GM23338 (cell line): Measurements from ENCODE around the gene HPX. TPM values are rescaled to one million over a fixed set of nuclear protein-coding genes. Genes with fewer than 3 reads are reported as not detected.

Experiments used
- ATAC-seq: fragments of 200-7000 bp; cut with Tn5 transposase; 3 replicates; pipeline ENCODE4 v1.9.1; 2020
- DNase-seq: peaks from one replicate; pipeline ENCODE4 v3.0.0-alpha.2; 2015; ENCODE audit warnings: low spot score
- H2AFZ ChIP-seq: fragments of 200-600 bp; sonication (generic); 2 replicates; pipeline ENCODE4 v1.8.0; 2016; ENCODE audit warnings: antibody characterized with exemption, mild to moderate bottlenecking, moderate library complexity
- H3F3A ChIP-seq: fragments of 200-600 bp; sonication (generic); replicated peaks from 2 replicates; pipeline ENCODE4 v1.8.0; 2017; ENCODE audit warnings: antibody characterized with exemption, mixed run types, low read depth
- H3K27ac ChIP-seq: fragments of 200-600 bp; sonication (generic); 2 replicates; pipeline ENCODE4 v1.6.1; 2016; ENCODE audit warnings: low read depth
- H3K27me3 ChIP-seq: fragments of 200-600 bp; sonication (generic); 2 replicates; pipeline ENCODE4 v1.8.0; 2016; ENCODE audit warnings: mild to moderate bottlenecking, mixed run types, moderate library complexity; ENCODE audit not compliant: insufficient read depth
- H3K36me3 ChIP-seq: fragments of 200-600 bp; sonication (generic); 2 replicates; pipeline ENCODE4 v1.8.0; 2016; ENCODE audit warnings: mild to moderate bottlenecking; ENCODE audit not compliant: insufficient read depth
- H3K4me1 ChIP-seq: fragments of 200-600 bp; sonication (generic); 2 replicates; pipeline ENCODE4 v1.8.0; 2016; ENCODE audit warnings: mild to moderate bottlenecking, moderate library complexity; ENCODE audit not compliant: insufficient read depth
- H3K4me2 ChIP-seq: fragments of 200-600 bp; sonication (generic); 2 replicates; pipeline ENCODE4 v1.7.1; 2017; ENCODE audit warnings: mixed run types
- H3K4me3 ChIP-seq: fragments of 200-600 bp; sonication (generic); 2 replicates; pipeline ENCODE4 v1.6.1; 2016; ENCODE audit warnings: mixed run types
- H3K79me2 ChIP-seq: fragments of 200-600 bp; sonication (generic); replicated peaks from 2 replicates; pipeline ENCODE4 v1.8.0; 2017; ENCODE audit warnings: mild to moderate bottlenecking; ENCODE audit not compliant: insufficient read depth
- H3K9me2 ChIP-seq: fragments of 200-600 bp; sonication (generic); 2 replicates; pipeline ENCODE4 v1.8.0; 2017; ENCODE audit not compliant: insufficient read depth
- H4K20me1 ChIP-seq: fragments of 200-600 bp; sonication (generic); replicated peaks from 2 replicates; pipeline ENCODE4 v1.8.0; 2017; ENCODE audit warnings: mild to moderate bottlenecking; ENCODE audit not compliant: insufficient read depth
- H3K27ac Mint-ChIP-seq: 2 replicates; pipeline ENCODE4 v1.8.0; 2020; ENCODE audit warnings: inconsistent platforms, mild to moderate bottlenecking, moderate library complexity, mixed read lengths
- H3K27me3 Mint-ChIP-seq: 3 replicates; pipeline ENCODE4 v1.8.0; 2022; ENCODE audit warnings: low read depth, mild to moderate bottlenecking, moderate library complexity, mixed read lengths, inconsistent platforms; ENCODE audit not compliant: insufficient read depth, poor library complexity
- H3K36me3 Mint-ChIP-seq: 3 replicates; pipeline ENCODE4 v1.8.0; 2021; ENCODE audit warnings: low read depth, mild to moderate bottlenecking, inconsistent platforms, moderate library complexity, mixed read lengths
- H3K4me1 Mint-ChIP-seq: 3 replicates; pipeline ENCODE4 v1.8.0; 2020; ENCODE audit warnings: mild to moderate bottlenecking, inconsistent platforms, mixed read lengths
- H3K4me3 Mint-ChIP-seq: 3 replicates; pipeline ENCODE4 v1.8.0; 2021; ENCODE audit warnings: moderate library complexity, mild to moderate bottlenecking, inconsistent platforms, mixed read lengths
- H3K9me3 Mint-ChIP-seq: 3 replicates; pipeline ENCODE4 v1.8.0; 2020; ENCODE audit warnings: moderate library complexity, mild to moderate bottlenecking, inconsistent platforms, mixed read lengths
- CREB1 ChIP-seq: fragments of 250-450 bp; sonication (Bioruptor Pico); IDR thresholded peaks from 2 replicates; pipeline ENCODE4 v1.5.0; 2020; ENCODE audit warnings: low read depth, mild to moderate bottlenecking, moderate library complexity
- EZH2 ChIP-seq: fragments of 200-600 bp; sonication (generic); IDR thresholded peaks from one replicate; pipeline ENCODE4 v1.8.0; 2017; ENCODE audit warnings: antibody characterized with exemption, mild to moderate bottlenecking, low read depth; ENCODE audit not compliant: unreplicated experiment
- EZH2phosphoT487 ChIP-seq: fragments of 200-600 bp; sonication (generic); IDR thresholded peaks from one replicate; pipeline ENCODE4 v1.8.1; 2018; ENCODE audit warnings: antibody characterized with exemption; ENCODE audit not compliant: unreplicated experiment
- POLR2AphosphoS5 ChIP-seq: IDR thresholded peaks from 2 replicates; pipeline ENCODE4 v1.6.1; 2016; ENCODE audit warnings: antibody characterized with exemption, low read depth
- STAT1 ChIP-seq: IDR thresholded peaks from one replicate; pipeline ENCODE4 v1.6.1; 2016; ENCODE audit warnings: antibody characterized with exemption; ENCODE audit not compliant: unreplicated experiment
- ZNF331 ChIP-seq: fragments of 250-450 bp; sonication (Bioruptor Pico); IDR thresholded peaks from 2 replicates; pipeline ENCODE4 v1.5.0; 2020; ENCODE audit warnings: low read depth, mild to moderate bottlenecking, moderate library complexity
- polyA plus RNA-seq: library from polyadenylated mRNA; unstranded; fragments of >200 nt; fragmentation: Nextera tagmentation; extraction: Ambion mirVana; gene quantifications from 2 replicates; pipeline ENCODE4 v1.2.1, GENCODE V29; 2016
- total RNA-seq: library from RNA; depleted of rRNA; stranded (reverse); fragments of >200 nt; shearing (Covaris generic); gene quantifications from 2 replicates; pipeline ENCODE4 v1.2.3, GENCODE V29; 2014
- TF ChIP-seq, protein P1 (sequence below), 2 experiments: fragments of 200-600 bp in 1 of 2; sonication (generic) in 1 of 2; conservative IDR thresholded peaks; 2 replicates each; pipeline versions ENCODE4 v1.5.1 to v1.6.1; 2016 to 2017; ENCODE audit warnings: antibody characterized with exemption in 2 of 2, low read depth in 2 of 2, mild to moderate bottlenecking in 2 of 2, moderate library complexity in 1 of 2
- TF ChIP-seq, protein P2 (sequence below): fragments of 250-450 bp; sonication (Bioruptor Pico); IDR thresholded peaks from 2 replicates; pipeline ENCODE4 v1.5.0; 2020; ENCODE audit warnings: mild to moderate bottlenecking, moderate library complexity

The HPX gene
- total and polyA plus RNA-seq, 2 experiments from 2014 or later = 0.47 to 0.63 TPM

DNA sequence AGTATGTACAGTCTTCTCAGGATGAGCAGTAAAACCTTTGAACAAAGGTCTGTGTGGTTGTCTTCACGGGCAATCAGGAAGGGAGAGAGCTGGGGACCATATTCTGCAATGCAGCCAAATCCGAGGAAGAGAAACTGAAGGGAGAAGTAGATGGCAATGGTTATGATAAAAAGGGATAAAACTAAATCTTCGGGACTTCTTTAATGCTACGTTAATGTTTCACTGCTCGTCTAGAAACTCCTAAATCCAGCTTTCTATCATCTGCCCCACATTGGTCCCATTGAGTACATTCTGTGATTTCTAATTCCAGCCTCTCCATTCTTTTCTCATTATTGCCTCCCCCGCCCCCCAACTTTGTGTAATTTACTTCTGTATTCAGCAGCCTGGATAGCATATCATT is 42.2 kb upstream of the HPX start:
- Histone ChIP-seq H3K9me2 (no peaks in the 10 kb centered on the region), H3K79me2 (peaks cover 49% of the 10 kb centered on the region), H2AFZ (no peak overlapping the region), H4K20me1 (peaks cover 14% of the 10 kb centered on the region), H3K4me1 (0 out of 2 replicates have a peak, but pooled peaks cover 6% of the 10 kb centered on the region), H3K27ac (0 out of 2 replicates have a peak overlapping the region, but pooled peaks have one; percentile 65), H3K4me3 (no peak overlapping the region), H3K27me3 (no peaks in the 10 kb centered on the region), H3K4me2 (no peak overlapping the region), H3K36me3 (peaks cover 36% of the 10 kb centered on the region), H3F3A (peaks cover 13% of the 10 kb centered on the region; the same call in 1 of the 2 replicates)
- no peak for ATAC-seq
- peak overlapping the region; percentile 99; the same call in 2 of the 3 replicates for H3K4me3 Mint-ChIP-seq
- TF ChIP-seq, protein P1, sequence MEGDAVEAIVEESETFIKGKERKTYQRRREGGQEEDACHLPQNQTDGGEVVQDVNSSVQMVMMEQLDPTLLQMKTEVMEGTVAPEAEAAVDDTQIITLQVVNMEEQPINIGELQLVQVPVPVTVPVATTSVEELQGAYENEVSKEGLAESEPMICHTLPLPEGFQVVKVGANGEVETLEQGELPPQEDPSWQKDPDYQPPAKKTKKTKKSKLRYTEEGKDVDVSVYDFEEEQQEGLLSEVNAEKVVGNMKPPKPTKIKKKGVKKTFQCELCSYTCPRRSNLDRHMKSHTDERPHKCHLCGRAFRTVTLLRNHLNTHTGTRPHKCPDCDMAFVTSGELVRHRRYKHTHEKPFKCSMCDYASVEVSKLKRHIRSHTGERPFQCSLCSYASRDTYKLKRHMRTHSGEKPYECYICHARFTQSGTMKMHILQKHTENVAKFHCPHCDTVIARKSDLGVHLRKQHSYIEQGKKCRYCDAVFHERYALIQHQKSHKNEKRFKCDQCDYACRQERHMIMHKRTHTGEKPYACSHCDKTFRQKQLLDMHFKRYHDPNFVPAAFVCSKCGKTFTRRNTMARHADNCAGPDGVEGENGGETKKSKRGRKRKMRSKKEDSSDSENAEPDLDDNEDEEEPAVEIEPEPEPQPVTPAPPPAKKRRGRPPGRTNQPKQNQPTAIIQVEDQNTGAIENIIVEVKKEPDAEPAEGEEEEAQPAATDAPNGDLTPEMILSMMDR (conservative IDR thresholded peaks at IDR 0.05; ENCODE audit: low read depth in 2 of 2) = no peak
- TF ChIP-seq EZH2phosphoT487 (no peak), POLR2AphosphoS5 (no peak), STAT1 (no peak), CREB1 (no peak), ZNF331 (CRISPR knock-in tag) (no peak), EZH2 (no peak)
- TF ChIP-seq, protein P2, sequence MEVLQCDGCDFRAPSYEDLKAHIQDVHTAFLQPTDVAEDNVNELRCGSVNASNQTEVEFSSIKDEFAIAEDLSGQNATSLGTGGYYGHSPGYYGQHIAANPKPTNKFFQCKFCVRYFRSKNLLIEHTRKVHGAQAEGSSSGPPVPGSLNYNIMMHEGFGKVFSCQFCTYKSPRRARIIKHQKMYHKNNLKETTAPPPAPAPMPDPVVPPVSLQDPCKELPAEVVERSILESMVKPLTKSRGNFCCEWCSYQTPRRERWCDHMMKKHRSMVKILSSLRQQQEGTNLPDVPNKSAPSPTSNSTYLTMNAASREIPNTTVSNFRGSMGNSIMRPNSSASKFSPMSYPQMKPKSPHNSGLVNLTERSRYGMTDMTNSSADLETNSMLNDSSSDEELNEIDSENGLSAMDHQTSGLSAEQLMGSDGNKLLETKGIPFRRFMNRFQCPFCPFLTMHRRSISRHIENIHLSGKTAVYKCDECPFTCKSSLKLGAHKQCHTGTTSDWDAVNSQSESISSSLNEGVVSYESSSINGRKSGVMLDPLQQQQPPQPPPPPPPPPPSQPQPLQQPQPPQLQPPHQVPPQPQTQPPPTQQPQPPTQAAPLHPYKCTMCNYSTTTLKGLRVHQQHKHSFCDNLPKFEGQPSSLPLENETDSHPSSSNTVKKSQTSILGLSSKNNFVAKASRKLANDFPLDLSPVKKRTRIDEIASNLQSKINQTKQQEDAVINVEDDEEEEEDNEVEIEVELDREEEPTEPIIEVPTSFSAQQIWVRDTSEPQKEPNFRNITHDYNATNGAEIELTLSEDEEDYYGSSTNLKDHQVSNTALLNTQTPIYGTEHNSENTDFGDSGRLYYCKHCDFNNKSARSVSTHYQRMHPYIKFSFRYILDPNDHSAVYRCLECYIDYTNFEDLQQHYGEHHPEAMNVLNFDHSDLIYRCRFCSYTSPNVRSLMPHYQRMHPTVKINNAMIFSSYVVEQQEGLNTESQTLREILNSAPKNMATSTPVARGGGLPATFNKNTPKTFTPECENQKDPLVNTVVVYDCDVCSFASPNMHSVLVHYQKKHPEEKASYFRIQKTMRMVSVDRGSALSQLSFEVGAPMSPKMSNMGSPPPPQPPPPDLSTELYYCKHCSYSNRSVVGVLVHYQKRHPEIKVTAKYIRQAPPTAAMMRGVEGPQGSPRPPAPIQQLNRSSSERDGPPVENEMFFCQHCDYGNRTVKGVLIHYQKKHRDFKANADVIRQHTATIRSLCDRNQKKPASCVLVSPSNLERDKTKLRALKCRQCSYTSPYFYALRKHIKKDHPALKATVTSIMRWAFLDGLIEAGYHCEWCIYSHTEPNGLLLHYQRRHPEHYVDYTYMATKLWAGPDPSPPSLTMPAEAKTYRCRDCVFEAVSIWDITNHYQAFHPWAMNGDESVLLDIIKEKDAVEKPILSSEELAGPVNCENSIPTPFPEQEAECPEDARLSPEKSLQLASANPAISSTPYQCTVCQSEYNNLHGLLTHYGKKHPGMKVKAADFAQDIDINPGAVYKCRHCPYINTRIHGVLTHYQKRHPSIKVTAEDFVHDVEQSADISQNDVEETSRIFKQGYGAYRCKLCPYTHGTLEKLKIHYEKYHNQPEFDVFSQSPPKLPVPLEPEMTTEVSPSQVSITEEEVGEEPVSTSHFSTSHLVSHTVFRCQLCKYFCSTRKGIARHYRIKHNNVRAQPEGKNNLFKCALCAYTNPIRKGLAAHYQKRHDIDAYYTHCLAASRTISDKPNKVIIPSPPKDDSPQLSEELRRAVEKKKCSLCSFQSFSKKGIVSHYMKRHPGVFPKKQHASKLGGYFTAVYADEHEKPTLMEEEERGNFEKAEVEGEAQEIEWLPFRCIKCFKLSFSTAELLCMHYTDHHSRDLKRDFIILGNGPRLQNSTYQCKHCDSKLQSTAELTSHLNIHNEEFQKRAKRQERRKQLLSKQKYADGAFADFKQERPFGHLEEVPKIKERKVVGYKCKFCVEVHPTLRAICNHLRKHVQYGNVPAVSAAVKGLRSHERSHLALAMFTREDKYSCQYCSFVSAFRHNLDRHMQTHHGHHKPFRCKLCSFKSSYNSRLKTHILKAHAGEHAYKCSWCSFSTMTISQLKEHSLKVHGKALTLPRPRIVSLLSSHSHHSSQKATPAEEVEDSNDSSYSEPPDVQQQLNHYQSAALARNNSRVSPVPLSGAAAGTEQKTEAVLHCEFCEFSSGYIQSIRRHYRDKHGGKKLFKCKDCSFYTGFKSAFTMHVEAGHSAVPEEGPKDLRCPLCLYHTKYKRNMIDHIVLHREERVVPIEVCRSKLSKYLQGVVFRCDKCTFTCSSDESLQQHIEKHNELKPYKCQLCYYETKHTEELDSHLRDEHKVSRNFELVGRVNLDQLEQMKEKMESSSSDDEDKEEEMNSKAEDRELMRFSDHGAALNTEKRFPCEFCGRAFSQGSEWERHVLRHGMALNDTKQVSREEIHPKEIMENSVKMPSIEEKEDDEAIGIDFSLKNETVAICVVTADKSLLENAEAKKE (CRISPR knock-in tag) = no peak
- H3K27ac Mint-ChIP-seq = peak overlapping the region; percentile 41; the same call in 1 of the 2 replicates
- H3K9me3 Mint-ChIP-seq = no peaks in the 10 kb centered on the region; the same call in 2 of the 3 replicates
- peaks cover 7% of the 10 kb centered on the region for H3K27me3 Mint-ChIP-seq
- no peak for DNase-seq
- H3K4me1 Mint-ChIP-seq = peaks cover 12% of the 10 kb centered on the region
- H3K36me3 Mint-ChIP-seq = peaks cover 34% of the 10 kb centered on the region
